HepG2 (cell line): ENCODE measurements around the gene FUT8. TPM values are rescaled to one million over a fixed set of nuclear protein-coding genes. Genes with fewer than 3 reads are reported as not detected.

Experiments
- E2F5 ChIP-seq: sonication (generic); formaldehyde crosslinking; conservative IDR thresholded peaks from 2 replicates; pipeline ENCODE4 v1.4.0; 2020; ENCODE audit warnings: missing genetic modification reagents
- FIP1L1 ChIP-seq: fragments of 200-400 bp; formaldehyde crosslinking; IDR thresholded peaks from 2 replicates; pipeline ENCODE4 v1.6.1; 2018; ENCODE audit warnings: low read depth, mild to moderate bottlenecking, low read length, moderate library complexity, borderline replicate concordance; ENCODE audit not compliant: insufficient read depth
- FOXO1 ChIP-seq: sonication (generic); formaldehyde crosslinking; IDR thresholded peaks from 2 replicates; pipeline ENCODE4 v1.4.0; 2020; ENCODE audit warnings: missing genetic modification reagents
- RERE ChIP-seq: IDR thresholded peaks from 2 replicates; pipeline ENCODE4 v1.6.1; 2016; ENCODE audit warnings: low read depth, missing genetic modification reagents, missing compliant biosample characterization
- ZNF326 ChIP-seq: sonication (generic); formaldehyde crosslinking; IDR thresholded peaks from 2 replicates; pipeline ENCODE4 v1.4.0; 2020; ENCODE audit warnings: missing genetic modification reagents, borderline replicate concordance
- polyA plus RNA-seq, 8 experiments: library from polyadenylated mRNA; depleted of rRNA in 3 of 8; stranded (reverse) in 7 of 8; unstranded in 1 of 8; fragments of >200 nt; fragmentation: Illumina TruSeq in 4 of 8; extraction: Trizol in 4 of 8; gene quantifications; 2 replicates each; pipeline versions ENCODE4 v1.2.1 to v1.2.3, GENCODE V29; 2011 to 2016; ENCODE audit warnings: low read depth in 4 of 8, missing spikeins in 1 of 8, mixed read lengths in 1 of 8; ENCODE audit not compliant: insufficient read depth in 1 of 8
- total RNA-seq, 5 experiments: library from RNA; depleted of rRNA; stranded (reverse); fragments of >200 nt; fragmentation: Illumina TruSeq; extraction: Trizol; gene quantifications; 2 replicates each; pipeline ENCODE4 v1.2.3, GENCODE V29; 2016; ENCODE audit warnings: low read depth in 1 of 5
- TF ChIP-seq, protein P1 (sequence below), 2 experiments: fragments of 450-650 bp in 1 of 2; sonication (generic) in 1 of 2; formaldehyde crosslinking in 1 of 2; IDR thresholded peaks; 2 replicates each; pipeline versions ENCODE4 v1.6.1 to v1.8.0; 2016 to 2022; ENCODE audit warnings: antibody characterized with exemption in 1 of 2, mild to moderate bottlenecking in 1 of 2, missing genetic modification reagents in 1 of 2

Gene FUT8
- total and polyA plus RNA-seq, 2 of the 13 experiments (the other 11 are each of a cell fraction or from before 2014, with no cell fraction given): 9.3 to 17.5 TPM

GRCh38 chr14:65776193-65776852 lies 363.8 kb downstream of the FUT8 start (continued):
- TF ChIP-seq E2F5 (no peak), FIP1L1 (no peak), ZNF326 (no peak), FOXO1 (CRISPR knock-in tag) (no peak), RERE (CRISPR knock-in tag) (no peak)
- TF ChIP-seq, protein P1, sequence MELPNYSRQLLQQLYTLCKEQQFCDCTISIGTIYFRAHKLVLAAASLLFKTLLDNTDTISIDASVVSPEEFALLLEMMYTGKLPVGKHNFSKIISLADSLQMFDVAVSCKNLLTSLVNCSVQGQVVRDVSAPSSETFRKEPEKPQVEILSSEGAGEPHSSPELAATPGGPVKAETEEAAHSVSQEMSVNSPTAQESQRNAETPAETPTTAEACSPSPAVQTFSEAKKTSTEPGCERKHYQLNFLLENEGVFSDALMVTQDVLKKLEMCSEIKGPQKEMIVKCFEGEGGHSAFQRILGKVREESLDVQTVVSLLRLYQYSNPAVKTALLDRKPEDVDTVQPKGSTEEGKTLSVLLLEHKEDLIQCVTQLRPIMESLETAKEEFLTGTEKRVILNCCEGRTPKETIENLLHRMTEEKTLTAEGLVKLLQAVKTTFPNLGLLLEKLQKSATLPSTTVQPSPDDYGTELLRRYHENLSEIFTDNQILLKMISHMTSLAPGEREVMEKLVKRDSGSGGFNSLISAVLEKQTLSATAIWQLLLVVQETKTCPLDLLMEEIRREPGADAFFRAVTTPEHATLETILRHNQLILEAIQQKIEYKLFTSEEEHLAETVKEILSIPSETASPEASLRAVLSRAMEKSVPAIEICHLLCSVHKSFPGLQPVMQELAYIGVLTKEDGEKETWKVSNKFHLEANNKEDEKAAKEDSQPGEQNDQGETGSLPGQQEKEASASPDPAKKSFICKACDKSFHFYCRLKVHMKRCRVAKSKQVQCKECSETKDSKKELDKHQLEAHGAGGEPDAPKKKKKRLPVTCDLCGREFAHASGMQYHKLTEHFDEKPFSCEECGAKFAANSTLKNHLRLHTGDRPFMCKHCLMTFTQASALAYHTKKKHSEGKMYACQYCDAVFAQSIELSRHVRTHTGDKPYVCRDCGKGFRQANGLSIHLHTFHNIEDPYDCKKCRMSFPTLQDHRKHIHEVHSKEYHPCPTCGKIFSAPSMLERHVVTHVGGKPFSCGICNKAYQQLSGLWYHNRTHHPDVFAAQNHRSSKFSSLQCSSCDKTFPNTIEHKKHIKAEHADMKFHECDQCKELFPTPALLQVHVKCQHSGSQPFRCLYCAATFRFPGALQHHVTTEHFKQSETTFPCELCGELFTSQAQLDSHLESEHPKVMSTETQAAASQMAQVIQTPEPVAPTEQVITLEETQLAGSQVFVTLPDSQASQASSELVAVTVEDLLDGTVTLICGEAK (IDR thresholded peaks at IDR 0.05): no peak
- TF ChIP-seq, protein P1 (CRISPR knock-in tag; IDR thresholded peaks at IDR 0.05): no peak
